AG09309 (cell line): ENCODE measurements around the gene RPS23.

ENCODE experiments used
- DNase-seq: peaks from one replicate; pipeline ENCODE4 v3.0.0-alpha.2; 2010; ENCODE audit warnings: low read depth
- H3K4me3 ChIP-seq: 2 replicates; pipeline ENCODE4 v1.5.1; 2011; ENCODE audit warnings: mild to moderate bottlenecking, low read depth, low read length, moderate library complexity; ENCODE audit not compliant: control insufficient read depth
- CTCF ChIP-seq: IDR thresholded peaks from 2 replicates; pipeline ENCODE4 v1.5.1; 2011; ENCODE audit warnings: mild to moderate bottlenecking, low read depth, low read length, inconsistent platforms; ENCODE audit not compliant: insufficient read depth, control insufficient read depth; ENCODE audit errors: missing control alignments

Gene RPS23

GRCh38 chr5:82277987-82278710, at the start of gene RPS23:
Gene RPS23, minus strand, starts transcription at chr5:82278354. Its CDS starts 31 bp downstream, at chr5:82278323.
- TF ChIP-seq CTCF = no peak
- DNase-seq = peak; percentile 55
- peak within 1 kb of the TSS; percentile 64 for H3K4me3 ChIP-seq

GRCh38 chr5:82327941-82328340, 49.8 kb upstream of the RPS23 start:
- DNase-seq = no peak
- H3K4me3 ChIP-seq = no peak overlapping the region
- TF ChIP-seq CTCF = no peak

- no peak for TF ChIP-seq CTCF
- DNase-seq = no peak
- no peak overlapping the region for H3K4me3 ChIP-seq
These were observed 47.8 kb upstream of the RPS23 start for GRCh38 chr5:82325996-82326395.

DNA sequence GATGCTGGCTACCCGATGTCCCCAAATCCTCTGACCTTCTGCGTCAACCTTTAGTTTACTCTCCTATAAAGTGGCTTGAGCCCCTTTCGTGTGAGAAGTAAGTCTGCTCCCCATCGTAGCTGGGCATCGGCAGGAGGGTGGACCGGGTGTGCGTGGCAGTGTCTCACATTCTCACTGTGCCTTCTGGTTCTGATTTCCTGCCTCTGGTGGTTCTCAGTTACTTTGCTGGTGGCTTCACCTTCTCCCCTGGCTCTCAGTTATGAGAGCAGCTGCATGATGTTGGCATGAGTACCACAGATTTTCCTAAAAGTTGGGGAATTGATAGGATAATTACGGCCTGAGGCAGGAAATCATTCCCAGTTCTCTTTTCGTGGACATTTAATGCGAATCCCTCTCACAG, 47.0 kb upstream of the RPS23 start:
- no peak overlapping the region for H3K4me3 ChIP-seq
- DNase-seq = no peak
- TF ChIP-seq CTCF = no peak

- no peak for DNase-seq
- TF ChIP-seq CTCF = no peak
- no peak overlapping the region for H3K4me3 ChIP-seq
These were observed 42.8 kb upstream of the RPS23 start for GRCh38 chr5:82320966-82321365.

- H3K4me3 ChIP-seq = no peak overlapping the region
- no peak for TF ChIP-seq CTCF
- no peak for DNase-seq
These were observed 41.7 kb upstream of the RPS23 start for GRCh38 chr5:82319651-82320376.
